Head of caudate nucleus (tissue), 42 donors: ENCODE data around the gene MARVELD2.
"Not testable (repeated sequence)": the region's sequence is repeated elsewhere in the genome, so short reads cannot be mapped to it uniquely, and the experiment has no call there.

Experiments used
- DNase-seq, 42 donors: peaks; one replicate each; pipeline versions ENCODE4 v3.0.0 to v3.0.0-alpha.2; 2020 to 2021; ENCODE audit warnings: mixed read lengths in 7 of 42
- intact Hi-C: fragments of 100-400 bp; cut with DNase I; formaldehyde crosslinking; loops from one replicate; pipeline ENCODE4 v1.15.0; 2022

MARVELD2 gene

DNA sequence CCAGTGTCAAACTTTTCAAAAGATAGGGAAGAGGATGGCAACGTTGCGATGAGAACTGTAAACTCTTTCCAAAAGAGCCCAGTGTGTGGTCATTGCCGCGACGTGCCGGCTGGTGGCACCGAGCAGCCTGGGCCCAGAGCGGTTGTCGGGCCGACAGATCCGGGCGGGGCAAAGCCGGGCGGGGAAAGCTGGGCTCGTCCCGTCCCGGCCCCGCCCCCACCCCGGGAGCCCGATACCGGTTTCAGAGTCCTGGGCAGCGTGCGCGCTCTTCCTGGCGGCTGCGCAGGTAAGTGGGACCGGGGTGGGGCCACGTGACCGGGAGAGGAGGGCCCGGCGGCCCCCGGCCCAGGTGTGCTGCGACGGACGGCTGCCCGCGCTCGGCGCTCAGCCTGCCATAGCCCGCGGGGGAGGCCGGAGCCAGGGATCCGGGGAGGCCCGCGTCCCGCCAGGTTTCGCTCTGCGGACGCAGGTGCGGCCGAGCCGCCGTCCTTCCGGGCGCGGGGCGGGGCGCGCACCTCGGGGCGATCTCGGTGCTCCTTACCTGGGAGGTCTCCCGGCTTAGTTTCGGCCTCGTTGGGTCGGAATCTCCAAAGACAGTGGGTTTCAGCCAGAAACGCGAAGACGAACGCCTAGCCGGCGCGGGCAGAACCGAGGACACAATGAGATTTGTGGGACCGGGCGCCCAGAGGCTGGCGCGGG is at the start of gene MARVELD2:
TSS of gene MARVELD2 (plus strand) at position 232 of the 699 bp plus-strand sequence. CDS start 4,270 bp downstream, outside the sequence.
- DNase-seq, result peak; percentile 7 to 75 (median 42)
- intact Hi-C loops, result no loop called here

DNA sequence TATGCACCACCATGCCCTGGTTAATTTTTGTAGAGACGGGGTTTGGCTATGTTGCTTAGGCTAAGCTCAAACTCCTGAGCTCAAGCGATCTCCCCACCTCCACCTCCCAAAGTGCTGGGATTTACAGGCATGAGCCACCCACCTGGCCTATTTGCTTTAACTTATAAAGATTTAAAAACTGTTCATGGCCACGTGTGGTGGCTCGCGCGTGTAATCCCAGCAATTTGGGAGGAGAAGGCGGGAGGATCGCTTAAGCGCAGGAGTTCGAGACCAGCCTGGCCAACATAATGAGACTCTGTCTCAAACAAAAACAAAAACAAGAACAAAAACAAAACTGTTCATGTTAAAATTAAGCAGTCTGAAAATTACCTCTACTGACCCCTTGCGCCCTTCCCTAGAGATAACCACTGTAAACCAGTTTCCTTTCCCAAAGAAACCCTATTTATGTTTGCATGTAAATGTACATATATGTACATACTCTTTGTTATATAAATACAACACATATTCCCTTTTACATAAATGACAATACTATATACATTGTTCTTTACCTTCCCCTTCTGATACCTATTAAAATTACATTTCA is 47.1 kb upstream of the MARVELD2 start:
- DNase-seq, result peak in 2 of 42 donors; percentile 9 to 11
- intact Hi-C loops, result loop anchor here (5.0 to 10.0 kb wide), 2 partner anchors 130 to 273 kb away; partner anchors contain the start of gene SLC30A5

- DNase-seq, result peak in 2 of 42 donors; percentile 1 to 6
- intact Hi-C loops, result loop anchor here (5.0 to 10.0 kb wide), 2 partner anchors 131 to 274 kb away; partner anchors contain the start of gene SLC30A5
Measured at GRCh38 chr5:69368458-69369339, 46.2 kb upstream of the MARVELD2 start.

- DNase-seq, result peak; percentile 91 to 98 (median 95)
- intact Hi-C loops, result loop anchor here (5.0 to 10.0 kb wide), 2 partner anchors 132 to 275 kb away; partner anchors contain the start of gene SLC30A5
Measured at GRCh38 chr5:69369340-69370121, 45.4 kb upstream of the MARVELD2 start, which contains the start of the genes AK6, RAD17 and TAF9. Gene AK6, minus strand, starts transcription at chr5:69369520. Its CDS starts 30 bp downstream, at chr5:69369490. Gene RAD17, plus strand, starts transcription at chr5:69369818. Its CDS starts 2,391 bp downstream, at chr5:69372209. Gene TAF9, minus strand, starts transcription at chr5:69369520. Its CDS starts 3,783 bp downstream, at chr5:69365737.

- intact Hi-C loops, DNase-seq: not testable (repeated sequence)
Measured at GRCh38 chr5:69370335-69370734, 44.6 kb upstream of the MARVELD2 start.

GRCh38 chr5:69372394-69372793 is 42.5 kb upstream of the MARVELD2 start:
- DNase-seq, result no peak
- intact Hi-C loops, result no loop called here

- no peak for DNase-seq
- intact Hi-C loops, result no loop called here
Measured at GRCh38 chr5:69374911-69375446, 39.9 kb upstream of the MARVELD2 start.

DNA sequence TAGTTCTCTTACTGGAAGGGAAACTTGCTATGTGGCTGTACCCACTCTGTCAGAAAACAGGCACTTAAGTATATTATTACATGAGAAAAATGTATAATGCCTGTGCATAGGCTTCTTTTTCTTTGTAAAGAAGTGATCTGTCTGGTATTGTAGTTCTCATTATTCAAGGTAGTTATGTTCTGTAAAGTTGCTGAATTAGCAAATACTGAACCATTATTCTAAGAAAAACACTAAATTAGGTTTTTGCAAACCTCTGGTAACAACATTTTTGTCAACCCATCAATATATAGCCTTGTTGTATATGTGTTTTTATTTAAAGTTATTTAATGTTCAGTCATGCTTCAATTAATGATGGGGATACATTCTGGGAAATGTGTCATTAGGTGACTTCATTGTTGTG is 36.5 kb upstream of the MARVELD2 start:
- intact Hi-C loops, result no loop called here
- DNase-seq, result no peak

DNA sequence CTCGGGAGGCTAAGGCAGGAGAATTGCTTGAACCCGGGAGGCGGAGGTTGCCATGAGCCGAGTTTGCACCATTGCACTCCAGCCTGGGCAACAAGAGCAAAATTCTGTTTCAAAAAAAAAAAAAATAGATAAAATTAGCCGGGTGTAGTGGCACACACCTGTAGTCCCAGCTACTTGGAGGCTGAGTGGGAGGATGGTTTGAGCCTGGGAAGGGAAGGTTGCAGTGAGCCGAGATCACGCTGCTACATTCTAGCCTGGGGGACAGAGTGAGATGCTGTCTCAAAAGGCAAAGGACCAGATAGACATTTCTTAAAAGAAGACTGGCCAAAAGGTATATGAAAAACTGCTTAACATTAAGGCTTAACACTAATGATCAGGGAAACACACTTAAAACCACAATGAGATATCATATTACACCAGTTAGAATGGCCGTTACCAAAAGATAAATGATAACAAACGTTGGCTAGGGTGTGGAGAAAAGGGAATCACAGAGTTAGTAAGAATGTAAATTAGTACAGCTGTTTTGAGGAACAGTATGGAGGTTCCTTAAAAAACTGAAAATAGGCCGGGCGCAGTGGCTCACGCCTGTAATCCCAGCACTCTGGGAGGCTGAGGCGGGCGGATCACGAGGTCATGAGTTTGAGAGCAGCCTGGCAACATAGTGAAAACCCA is 10.1 kb upstream of the MARVELD2 start:
- intact Hi-C loops, result no loop called here
- DNase-seq, result no peak

GRCh38 chr5:69415584-69415958 is 655 bp downstream of the MARVELD2 start:
- intact Hi-C loops, result no loop called here
- peak in 1 of 42 donors; percentile 3 for DNase-seq

DNA sequence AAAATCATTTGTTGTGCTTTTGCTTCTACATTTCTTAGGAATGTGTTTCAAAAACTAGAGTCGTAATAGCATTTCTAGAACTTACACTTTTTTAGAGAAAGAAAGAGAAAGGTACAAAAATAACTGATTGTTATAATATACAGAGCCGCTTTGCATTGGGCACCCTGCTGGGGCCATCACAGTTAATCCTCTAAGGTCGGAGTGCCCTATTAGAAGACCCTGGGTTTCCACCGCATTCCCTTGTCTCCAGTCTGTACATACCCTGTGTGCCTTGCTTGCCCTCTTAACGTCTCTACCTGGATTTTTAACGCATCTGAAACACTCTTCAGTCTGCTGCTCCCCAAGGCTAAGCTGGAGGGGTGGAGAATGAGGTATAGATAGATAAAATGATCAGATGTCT is 1.3 kb downstream of the MARVELD2 start:
- intact Hi-C loops, result no loop called here
- DNase-seq, result no peak

- DNase-seq, result no peak
- intact Hi-C loops, result no loop called here
Measured at GRCh38 chr5:69416699-69417098, 1.8 kb downstream of the MARVELD2 start.

- intact Hi-C loops, result no loop called here
- DNase-seq, result no peak
Measured at GRCh38 chr5:69418554-69418953, 3.6 kb downstream of the MARVELD2 start.

GRCh38 chr5:69431424-69432303 is 16.7 kb downstream of the MARVELD2 start:
- DNase-seq, result no peak
- intact Hi-C loops, result no loop called here

DNA sequence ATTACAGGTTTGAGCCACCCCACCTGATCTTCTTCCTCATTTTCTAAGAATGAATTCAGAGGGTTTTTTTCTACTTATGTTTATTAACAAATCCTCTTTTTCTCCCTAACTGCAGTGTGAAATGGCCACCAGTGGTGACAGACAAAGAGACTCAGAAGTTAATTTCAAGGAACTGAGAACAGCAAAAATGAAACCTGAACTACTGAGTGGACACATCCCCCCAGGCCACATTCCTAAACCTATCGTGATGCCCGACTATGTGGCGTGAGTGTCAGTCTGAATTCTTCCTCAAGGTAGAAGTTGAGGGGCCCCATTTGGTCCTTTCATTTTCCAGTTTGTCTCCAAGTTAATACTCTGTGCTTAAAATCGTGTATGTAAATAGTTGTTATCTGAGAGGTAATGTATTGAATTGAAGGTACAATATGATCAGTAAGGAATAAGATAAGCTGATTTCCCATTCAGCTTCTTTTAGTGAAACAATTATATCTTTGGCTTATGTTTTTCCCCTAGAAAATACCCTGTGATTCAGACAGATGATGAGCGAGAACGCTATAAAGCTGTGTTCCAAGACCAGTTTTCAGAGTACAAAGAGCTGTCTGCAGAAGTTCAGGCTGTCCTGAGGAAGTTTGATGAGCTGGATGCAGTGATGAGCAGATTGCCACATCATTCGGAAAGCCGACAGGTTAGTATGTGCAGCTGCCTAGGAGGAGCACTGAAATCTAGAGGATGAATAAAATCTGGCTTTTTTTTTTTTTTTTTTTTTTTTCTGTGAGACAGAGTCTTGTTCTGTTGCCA is 17.7 kb downstream of the MARVELD2 start:
- DNase-seq, result no peak
- intact Hi-C loops, result no loop called here
